Measurements from ENCODE around the gene FKBP8.

GRCh38 chr19:18499055-18499775 is 44.2 kb downstream of the FKBP8 start:
- TF ChIP-seq CTCF (IDR thresholded peaks at IDR 0.05; ENCODE audit: low read depth, low read length) (no peak), POLR2A (IDR thresholded peaks at IDR 0.05; ENCODE audit: extremely low read depth, insufficient read length) (no peak), MAX (IDR thresholded peaks at IDR 0.05; ENCODE audit: low read depth, low read length) (no peak), MYC (IDR thresholded peaks at IDR 0.05; ENCODE audit: low read depth, low read length) (no peak)
